Left colon (tissue), 2 donors: ENCODE measurements around the gene CLASP1. TPM values are rescaled to one million over a fixed set of nuclear protein-coding genes. Genes with fewer than 3 reads are reported as not detected.
A peak's percentile ranks its signal among the peaks of the same experiment; 100 is the strongest.

Experiments
- ATAC-seq: fragments of 200-7000 bp; cut with Tn5 transposase; one replicate; pipeline ENCODE4 v1.9.1; 2020; ENCODE audit warnings: mild to moderate bottlenecking, moderate library complexity
- DNase-seq, 2 donors: peaks; one replicate each; pipeline ENCODE4 v3.0.0-alpha.2; 2020
- intact Hi-C, 2 donors: fragments of 100-400 bp; cut with DNase I in 1 of 2; cut with micrococcal nuclease in 1 of 2; formaldehyde crosslinking; loops; one replicate each; pipeline versions ENCODE4 v1.11.2 to v1.14.0; 2022; cut with DNase I, micrococcal nuclease
- total RNA-seq, 2 donors: library from RNA; stranded (reverse); fragmentation: NEBNext Ultra II Directional; extraction: Animal tissue kit (Norgen Biotek cat#: 25700); gene quantifications; one replicate each; pipeline ENCODE4 v1.2.1, GENCODE V29; 2021
- donor health status: DM: no; HTN: no; CAD: no.
- donor health status: DM: yes; HTN: yes; CAD: no.

The CLASP1 gene
- total RNA-seq, 2 donors from 2014 or later, result 33.8 to 36.1 TPM

GRCh38 chr2:121598087-121598486, 51.2 kb downstream of the CLASP1 start:
- no peak for DNase-seq
- intact Hi-C loops, result no loop called here
- no peak for ATAC-seq

- DNase-seq (peak in 1 of 2 donors; percentile 22), ATAC-seq (peak; percentile 86)
- intact Hi-C loops, result no loop called here
These were observed 52.8 kb downstream of the CLASP1 start for GRCh38 chr2:121596221-121597080.

GRCh38 chr2:121595012-121595891, 54.0 kb downstream of the CLASP1 start:
- no peak for ATAC-seq
- no peak for DNase-seq
- intact Hi-C loops, result no loop called here

GRCh38 chr2:121591199-121591598, 58.1 kb downstream of the CLASP1 start:
- no peak for DNase-seq
- no peak for ATAC-seq
- intact Hi-C loops, result no loop called here

GRCh38 chr2:121588357-121588756, 60.9 kb downstream of the CLASP1 start:
- ATAC-seq (no peak), DNase-seq (no peak)
- intact Hi-C loops, result no loop called here

- intact Hi-C loops, result no loop called here
- no peak for ATAC-seq
- no peak for DNase-seq
These were observed 62.1 kb downstream of the CLASP1 start for GRCh38 chr2:121587131-121587530.

- ATAC-seq, result peak; percentile 90
- DNase-seq, result no peak
- intact Hi-C loops, result no loop called here
These were observed 64.5 kb downstream of the CLASP1 start for GRCh38 chr2:121584741-121585140.

GRCh38 chr2:121583555-121583954, 65.7 kb downstream of the CLASP1 start:
- intact Hi-C loops, result no loop called here
- ATAC-seq, result no peak
- no peak for DNase-seq

GRCh38 chr2:121582272-121582671, 67.0 kb downstream of the CLASP1 start:
- intact Hi-C loops, result no loop called here
- DNase-seq (no peak), ATAC-seq (no peak)

- DNase-seq (no peak), ATAC-seq (no peak)
- intact Hi-C loops, result no loop called here
These were observed 70.0 kb downstream of the CLASP1 start for GRCh38 chr2:121579309-121579708.

- no peak for ATAC-seq
- intact Hi-C loops, result no loop called here
- no peak for DNase-seq
These were observed 71.9 kb downstream of the CLASP1 start for GRCh38 chr2:121577381-121577780.

GRCh38 chr2:121576263-121576662, 73.0 kb downstream of the CLASP1 start:
- DNase-seq, result no peak
- ATAC-seq, result no peak
- intact Hi-C loops, result no loop called here

GRCh38 chr2:121575800-121576199, 73.5 kb downstream of the CLASP1 start:
- DNase-seq (no peak), ATAC-seq (no peak)
- intact Hi-C loops, result no loop called here

GRCh38 chr2:121570667-121571055, 78.6 kb downstream of the CLASP1 start:
- no peak for DNase-seq
- intact Hi-C loops, result no loop called here
- no peak for ATAC-seq

- intact Hi-C loops, result no loop called here
- no peak for ATAC-seq
- DNase-seq, result no peak
These were observed 79.1 kb downstream of the CLASP1 start for GRCh38 chr2:121570036-121570666.

- DNase-seq (no peak), ATAC-seq (no peak)
- intact Hi-C loops, result no loop called here
These were observed 81.3 kb downstream of the CLASP1 start for GRCh38 chr2:121567957-121568409.

- DNase-seq, result no peak
- no peak for ATAC-seq
- intact Hi-C loops, result no loop called here
These were observed 81.8 kb downstream of the CLASP1 start for GRCh38 chr2:121567452-121567851.

- intact Hi-C loops, result no loop called here
- ATAC-seq (no peak), DNase-seq (no peak)
These were observed 83.6 kb downstream of the CLASP1 start for GRCh38 chr2:121565389-121566250.

- no peak for ATAC-seq
- intact Hi-C loops, result no loop called here
- no peak for DNase-seq
These were observed 84.4 kb downstream of the CLASP1 start for GRCh38 chr2:121564905-121565304.
